CD8-positive, alpha-beta memory T cell (primary cell): ENCODE results near the gene ERC2. TPM values are rescaled to one million over a fixed set of nuclear protein-coding genes. Genes with fewer than 3 reads are reported as not detected.

Experiments used
- CTCF ChIA-PET: fragments of 350-600 bp; sonication (Branson Sonifier 250); formaldehyde crosslinking; loops from one replicate; lab custom pipeline; 2021; ENCODE audit warnings: antibody characterized with exemption; lab: Charles Lee
- POLR2A ChIA-PET: fragments of 350-600 bp; sonication (Branson Sonifier 250); formaldehyde crosslinking; loops from one replicate; lab custom pipeline; 2021; ENCODE audit warnings: antibody characterized with exemption; lab: Charles Lee
- DNase-seq, 5 donors: peaks; one replicate each; pipeline versions ENCODE4 v3.0.0 to v3.0.0-alpha.2; 2020 to 2022; ENCODE audit warnings: mixed read lengths in 1 of 5
- H3K27ac ChIP-seq: one replicate; pipeline ENCODE4 v1.7.0; 2013; ENCODE audit warnings: low read depth, mild to moderate bottlenecking, low read length, moderate library complexity
- H3K27me3 ChIP-seq: 2 replicates; pipeline ENCODE4 v1.7.0; 2013; ENCODE audit warnings: low read length, mild to moderate bottlenecking; ENCODE audit not compliant: insufficient read depth, poor library complexity, severe bottlenecking
- H3K36me3 ChIP-seq: 2 replicates; pipeline ENCODE4 v1.7.0; 2013; ENCODE audit warnings: mild to moderate bottlenecking, low read length, moderate library complexity; ENCODE audit not compliant: insufficient read depth
- H3K4me1 ChIP-seq: 2 replicates; pipeline ENCODE4 v1.7.0; 2013; ENCODE audit warnings: mild to moderate bottlenecking, low read length, moderate library complexity; ENCODE audit not compliant: insufficient read depth
- H3K4me3 ChIP-seq: 2 replicates; pipeline ENCODE4 v1.7.0; 2013; ENCODE audit warnings: mild to moderate bottlenecking, low read length
- H3K9me3 ChIP-seq: 2 replicates; pipeline ENCODE4 v1.7.0; 2013; ENCODE audit warnings: mild to moderate bottlenecking, low read length
- H3K27ac Mint-ChIP-seq, 8 donors: one replicate each; pipeline ENCODE4 v1.8.0; 2020 to 2021; ENCODE audit warnings: mixed read lengths in 8 of 8, mild to moderate bottlenecking in 6 of 8, inconsistent platforms in 3 of 8, moderate library complexity in 3 of 8
- H3K27me3 Mint-ChIP-seq, 2 donors: one replicate each; pipeline ENCODE4 v1.8.0; 2020 to 2021; ENCODE audit warnings: mixed read lengths in 2 of 2, mild to moderate bottlenecking in 1 of 2, moderate library complexity in 1 of 2
- H3K36me3 Mint-ChIP-seq, 3 donors: one replicate each; pipeline ENCODE4 v1.8.0; 2020 to 2021; ENCODE audit warnings: mixed read lengths in 3 of 3, inconsistent platforms in 1 of 3, mild to moderate bottlenecking in 1 of 3
- H3K4me1 Mint-ChIP-seq, 3 donors: one replicate each; pipeline ENCODE4 v1.8.0; 2020 to 2021; ENCODE audit warnings: mixed read lengths in 3 of 3, inconsistent platforms in 1 of 3, mild to moderate bottlenecking in 1 of 3
- H3K4me3 Mint-ChIP-seq, 7 donors: one replicate each; pipeline ENCODE4 v1.8.0; 2020 to 2021; ENCODE audit warnings: mixed read lengths in 7 of 7, mild to moderate bottlenecking in 6 of 7, moderate library complexity in 4 of 7, inconsistent platforms in 2 of 7
- H3K9me3 Mint-ChIP-seq, 5 donors: one replicate each; pipeline ENCODE4 v1.8.0; 2020 to 2022; ENCODE audit warnings: mixed read lengths in 5 of 5, mild to moderate bottlenecking in 3 of 5, moderate library complexity in 2 of 5, inconsistent platforms in 1 of 5
- polyA plus RNA-seq: library from polyadenylated mRNA; unstranded; fragments of 300-500 nt; fragmentation: Illumina TruSeq; gene quantifications from one replicate; pipeline ENCODE4 v1.2.3, GENCODE V29; 2021
- total RNA-seq, 2 experiments: library from RNA; stranded (reverse); gene quantifications; one replicate each; pipeline ENCODE4 v1.2.3, GENCODE V29; 2021

The ERC2 gene
- total and polyA plus RNA-seq, 3 experiments from 2014 or later, result not detected

DNA sequence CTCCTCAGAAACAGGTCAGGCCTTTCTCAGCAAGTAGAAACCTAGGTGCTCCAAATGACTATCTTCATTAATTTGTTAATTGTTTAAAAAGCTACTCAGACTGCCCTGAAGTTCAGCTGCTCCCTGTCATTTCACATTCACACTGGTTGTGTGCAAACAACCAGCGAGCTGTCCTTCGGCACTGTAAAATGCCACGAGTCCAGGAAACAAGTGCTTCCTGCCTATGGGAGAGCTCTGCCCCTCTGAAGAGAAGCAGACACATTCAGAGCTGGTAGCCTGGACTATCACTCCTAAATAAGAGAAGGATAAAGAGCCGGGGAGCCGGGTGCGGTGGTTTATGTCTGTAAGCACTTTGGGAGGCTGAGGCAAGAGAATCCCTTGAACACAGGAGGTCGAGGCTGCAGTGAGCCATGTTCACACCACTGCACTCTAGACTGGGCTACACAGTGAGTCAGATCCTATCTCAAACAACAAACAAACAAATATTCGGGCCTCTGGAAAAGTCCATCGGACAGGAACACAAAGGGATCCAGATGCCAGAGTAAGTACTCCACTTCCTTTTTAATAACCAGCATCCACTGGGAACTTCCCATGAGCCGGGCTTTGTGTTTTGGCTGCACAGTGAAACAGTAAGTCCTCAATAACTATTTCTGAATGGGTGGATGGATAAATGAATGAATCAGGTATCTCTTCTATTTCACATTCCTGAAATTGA, 866.7 kb downstream of the ERC2 start:
- no peaks in the 10 kb centered on the region for H3K36me3 Mint-ChIP-seq
- no peaks in the 10 kb centered on the region for H3K4me1 Mint-ChIP-seq
- CTCF ChIA-PET, result no interaction called here
- H3K27me3 Mint-ChIP-seq, result no peaks in the 10 kb centered on the region
- Histone ChIP-seq H3K27me3 (no peaks in the 10 kb centered on the region), H3K4me1 (no peaks in the 10 kb centered on the region), H3K36me3 (no peaks in the 10 kb centered on the region), H3K4me3 (no peak overlapping the region), H3K27ac (no peak overlapping the region), H3K9me3 (no peaks in the 10 kb centered on the region)
- no peak overlapping the region for H3K27ac Mint-ChIP-seq
- peaks cover 0 to 2% (median 0%) of the 10 kb centered on the region in 5 donors for H3K9me3 Mint-ChIP-seq
- H3K4me3 Mint-ChIP-seq, result no peak overlapping the region
- DNase-seq, result no peak
- POLR2A ChIA-PET, result no interaction called here

DNA sequence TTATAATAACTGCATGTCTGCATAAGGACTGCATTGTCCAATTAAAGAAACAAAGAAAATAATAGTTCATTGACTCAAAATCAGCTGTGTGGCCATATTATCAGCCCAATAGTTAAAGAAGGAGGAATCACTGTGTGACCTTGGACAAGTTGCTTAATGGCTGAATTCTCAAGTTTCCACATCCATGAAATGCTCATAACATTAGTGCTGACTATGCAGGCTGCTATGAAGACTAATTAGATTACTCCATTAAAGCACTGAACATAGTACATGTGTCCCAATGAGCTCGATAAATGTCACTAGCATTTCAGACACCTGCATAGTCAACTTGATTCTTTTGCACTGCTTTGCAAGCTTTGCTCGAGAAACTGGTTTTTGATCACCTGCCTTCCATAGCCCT, 870.0 kb downstream of the ERC2 start:
- Histone ChIP-seq H3K36me3 (no peaks in the 10 kb centered on the region), H3K27ac (no peak overlapping the region), H3K4me3 (no peak overlapping the region), H3K9me3 (no peaks in the 10 kb centered on the region), H3K4me1 (no peaks in the 10 kb centered on the region), H3K27me3 (no peaks in the 10 kb centered on the region)
- no peaks in the 10 kb centered on the region for H3K27me3 Mint-ChIP-seq
- H3K4me3 Mint-ChIP-seq, result no peak overlapping the region
- no peaks in the 10 kb centered on the region for H3K4me1 Mint-ChIP-seq
- POLR2A ChIA-PET, result no interaction called here
- no peak for DNase-seq
- CTCF ChIA-PET, result no interaction called here
- no peaks in the 10 kb centered on the region for H3K36me3 Mint-ChIP-seq
- peaks cover 0 to 4% (median 2%) of the 10 kb centered on the region in 5 donors for H3K9me3 Mint-ChIP-seq
- H3K27ac Mint-ChIP-seq, result no peak overlapping the region

DNA sequence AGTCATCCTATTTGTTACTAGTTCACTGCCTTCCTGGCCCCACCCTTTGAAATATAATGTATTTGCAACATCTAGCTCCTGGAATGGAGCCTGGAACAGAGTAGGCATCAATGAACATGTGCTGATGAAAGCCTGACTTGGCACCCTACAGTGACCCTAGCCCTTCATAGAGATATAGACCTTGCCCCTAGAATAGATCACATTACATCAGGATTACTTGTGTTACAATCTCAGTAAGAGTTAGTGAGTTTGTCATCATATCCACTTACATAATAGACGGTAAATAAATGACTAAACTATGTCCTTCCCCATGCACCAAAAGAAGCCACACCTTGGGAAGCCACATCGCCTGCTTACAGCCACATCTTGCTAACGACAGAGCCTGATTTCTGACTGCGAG, 870.6 kb downstream of the ERC2 start:
- H3K27me3 Mint-ChIP-seq, result no peaks in the 10 kb centered on the region
- no peak for DNase-seq

DNA sequence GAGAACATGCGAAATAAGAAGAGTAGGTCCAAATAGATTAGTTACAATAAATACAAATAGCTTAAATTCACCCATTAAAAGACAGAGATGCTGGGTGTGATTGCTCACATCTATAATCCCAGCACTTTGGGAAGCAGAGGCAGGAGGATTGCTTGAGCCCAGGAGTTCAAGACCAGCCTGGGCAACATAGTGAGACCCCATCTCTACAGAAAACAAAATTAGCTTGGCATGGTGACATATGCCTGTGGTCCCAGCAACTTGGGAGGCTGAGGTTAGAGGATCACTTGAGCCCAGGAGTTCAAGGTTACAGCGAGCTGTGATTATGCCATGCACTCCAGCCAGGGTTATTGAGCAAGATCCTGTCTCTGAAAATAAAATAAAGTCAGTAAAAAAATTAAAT, 872.1 kb downstream of the ERC2 start:
- no peaks in the 10 kb centered on the region for H3K9me3 ChIP-seq
- H3K9me3 Mint-ChIP-seq, result peaks cover 0 to 7% (median 2%) of the 10 kb centered on the region in 5 donors
- H3K4me3 ChIP-seq, result no peak overlapping the region
- H3K36me3 ChIP-seq, result no peaks in the 10 kb centered on the region
- ChIA-PET CTCF (no interaction called here), POLR2A (no interaction called here)
- DNase-seq, result no peak
- no peak overlapping the region for H3K27ac ChIP-seq
- no peak overlapping the region for H3K4me3 Mint-ChIP-seq
- H3K36me3 Mint-ChIP-seq, result no peaks in the 10 kb centered on the region
- H3K4me1 ChIP-seq, result no peaks in the 10 kb centered on the region
- H3K27me3 Mint-ChIP-seq, result no peaks in the 10 kb centered on the region
- no peak overlapping the region for H3K27ac Mint-ChIP-seq
- no peaks in the 10 kb centered on the region for H3K4me1 Mint-ChIP-seq
- no peaks in the 10 kb centered on the region for H3K27me3 ChIP-seq

More for the DNA sequence above, 870.6 kb downstream of the ERC2 start:
- Histone ChIP-seq H3K27ac (no peak overlapping the region), H3K4me3 (no peak overlapping the region), H3K27me3 (no peaks in the 10 kb centered on the region), H3K36me3 (no peaks in the 10 kb centered on the region), H3K9me3 (no peaks in the 10 kb centered on the region), H3K4me1 (no peaks in the 10 kb centered on the region)
- ChIA-PET POLR2A (no interaction called here), CTCF (no interaction called here)
- no peak overlapping the region for H3K4me3 Mint-ChIP-seq
- H3K4me1 Mint-ChIP-seq, result no peaks in the 10 kb centered on the region
- no peaks in the 10 kb centered on the region for H3K36me3 Mint-ChIP-seq
- peaks cover 0 to 4% (median 2%) of the 10 kb centered on the region in 5 donors for H3K9me3 Mint-ChIP-seq
- no peak overlapping the region for H3K27ac Mint-ChIP-seq

DNA sequence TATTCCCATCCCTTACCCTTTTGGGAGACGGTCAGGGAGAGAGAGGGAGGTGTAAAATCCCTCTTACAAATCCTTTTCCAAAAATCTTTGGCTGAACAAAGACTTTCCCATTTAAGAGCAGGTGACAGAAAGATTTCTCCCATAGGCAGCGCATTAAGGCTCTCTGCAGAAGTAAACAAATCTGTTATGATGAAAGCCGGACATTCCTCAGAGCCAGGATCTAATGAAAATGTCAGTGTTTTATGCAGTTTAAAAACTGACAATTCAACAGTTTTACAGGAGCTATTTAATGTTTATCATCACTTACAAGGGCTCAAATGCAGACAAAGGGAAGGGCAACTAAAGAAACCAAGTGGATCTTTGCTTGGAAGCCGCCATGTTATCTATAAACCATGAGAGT, 872.8 kb downstream of the ERC2 start:
- H3K27ac Mint-ChIP-seq, result no peak overlapping the region
- no peaks in the 10 kb centered on the region for H3K9me3 ChIP-seq
- H3K4me3 Mint-ChIP-seq, result no peak overlapping the region
- no peak for DNase-seq
- CTCF ChIA-PET, result no interaction called here
- POLR2A ChIA-PET, result no interaction called here
- no peaks in the 10 kb centered on the region for H3K4me1 ChIP-seq
- no peaks in the 10 kb centered on the region for H3K27me3 ChIP-seq
- H3K36me3 Mint-ChIP-seq, result no peaks in the 10 kb centered on the region
- H3K36me3 ChIP-seq, result no peaks in the 10 kb centered on the region
- H3K27ac ChIP-seq, result no peak overlapping the region
- peaks cover 0 to 7% (median 2%) of the 10 kb centered on the region in 5 donors for H3K9me3 Mint-ChIP-seq
- no peak overlapping the region for H3K4me3 ChIP-seq
- no peaks in the 10 kb centered on the region for H3K27me3 Mint-ChIP-seq
- no peaks in the 10 kb centered on the region for H3K4me1 Mint-ChIP-seq

DNA sequence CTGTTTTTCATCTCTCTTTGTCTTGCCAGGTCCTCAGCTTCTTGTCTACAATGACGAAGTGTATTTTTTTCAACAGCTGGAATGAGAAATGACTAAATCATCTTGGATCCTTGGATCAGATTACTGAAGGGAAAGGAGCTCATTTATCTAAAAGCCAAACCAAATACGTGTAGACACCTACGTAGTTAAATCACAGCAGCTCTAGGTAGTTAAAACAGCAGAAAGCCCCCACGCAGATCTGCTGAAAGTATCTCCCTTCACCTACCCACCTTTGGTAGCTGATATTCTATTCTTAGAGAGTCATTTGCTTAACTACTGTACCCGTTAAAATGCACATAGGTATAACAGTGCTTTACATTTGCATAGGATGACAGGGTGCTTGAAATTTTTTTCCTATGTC, 875.7 kb downstream of the ERC2 start:
- peaks cover 0 to 9% (median 2%) of the 10 kb centered on the region in 5 donors for H3K9me3 Mint-ChIP-seq
- Histone ChIP-seq H3K9me3 (no peaks in the 10 kb centered on the region), H3K36me3 (no peaks in the 10 kb centered on the region), H3K27ac (no peak overlapping the region), H3K4me1 (no peaks in the 10 kb centered on the region), H3K27me3 (no peaks in the 10 kb centered on the region), H3K4me3 (no peak overlapping the region)
- no peak overlapping the region for H3K27ac Mint-ChIP-seq
- CTCF ChIA-PET, result no interaction called here
- POLR2A ChIA-PET, result no interaction called here
- no peaks in the 10 kb centered on the region for H3K4me1 Mint-ChIP-seq
- H3K27me3 Mint-ChIP-seq, result no peaks in the 10 kb centered on the region
- no peaks in the 10 kb centered on the region for H3K36me3 Mint-ChIP-seq
- H3K4me3 Mint-ChIP-seq, result no peak overlapping the region
- no peak for DNase-seq

DNA sequence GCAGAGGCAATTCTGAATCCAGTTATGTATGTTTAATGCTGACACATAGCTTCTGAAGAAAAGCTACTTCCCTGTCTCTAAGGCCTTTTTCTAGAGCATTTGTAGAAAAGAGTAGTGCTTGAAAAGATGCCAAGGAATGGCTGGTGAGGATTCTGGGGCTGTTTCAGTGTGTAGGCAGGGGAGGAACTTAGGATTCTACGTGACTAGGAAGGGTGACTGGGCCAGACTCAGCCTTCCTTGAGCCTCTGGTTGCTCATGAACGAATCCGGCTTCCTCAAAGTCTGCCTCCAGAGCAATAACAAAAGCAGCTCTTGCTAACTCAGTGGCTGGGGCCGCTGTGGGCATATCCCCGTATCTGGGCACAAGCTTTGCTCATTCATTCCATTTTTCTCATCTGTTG, 876.4 kb downstream of the ERC2 start:
- no peak for DNase-seq
- POLR2A ChIA-PET, result no interaction called here
- Histone ChIP-seq H3K27ac (no peak overlapping the region), H3K27me3 (no peaks in the 10 kb centered on the region), H3K4me3 (no peak overlapping the region), H3K9me3 (no peaks in the 10 kb centered on the region), H3K36me3 (no peaks in the 10 kb centered on the region), H3K4me1 (no peaks in the 10 kb centered on the region)
- H3K4me1 Mint-ChIP-seq, result no peaks in the 10 kb centered on the region
- H3K27ac Mint-ChIP-seq, result no peak overlapping the region
- CTCF ChIA-PET, result no interaction called here
- no peak overlapping the region for H3K4me3 Mint-ChIP-seq
- no peaks in the 10 kb centered on the region for H3K36me3 Mint-ChIP-seq
- no peaks in the 10 kb centered on the region for H3K27me3 Mint-ChIP-seq
- H3K9me3 Mint-ChIP-seq, result peaks cover 0 to 9% (median 2%) of the 10 kb centered on the region in 5 donors

DNA sequence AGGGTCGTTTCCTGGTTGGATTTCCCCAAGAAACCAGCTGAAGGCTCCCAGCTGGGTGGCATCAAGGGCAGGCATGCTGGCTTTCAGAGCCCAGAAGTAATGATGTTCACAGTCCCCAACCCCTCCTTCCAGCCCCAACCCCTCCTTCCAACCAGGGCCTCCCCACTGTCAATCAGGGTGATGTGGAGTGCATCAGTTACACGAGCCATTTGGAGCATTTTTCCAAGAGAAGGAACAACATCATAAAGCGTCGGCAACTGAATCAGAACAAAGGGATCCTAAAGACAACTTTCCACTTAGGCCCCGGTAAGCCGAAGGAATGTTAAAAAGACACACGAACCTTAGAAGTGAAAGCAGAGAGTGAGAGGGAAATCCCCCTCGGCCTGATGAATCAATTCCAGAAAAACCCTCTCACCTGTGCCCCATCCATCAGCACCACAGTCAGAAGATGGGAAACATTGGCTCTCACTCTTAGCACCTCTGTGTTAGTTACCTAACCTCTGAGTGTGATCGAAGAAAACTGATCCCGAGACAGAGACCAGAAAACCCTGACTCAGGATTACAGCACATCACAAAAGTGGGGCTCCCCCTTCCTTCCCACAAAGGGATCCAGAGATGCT, 880.0 kb downstream of the ERC2 start:
- Histone ChIP-seq H3K4me1 (no peaks in the 10 kb centered on the region), H3K4me3 (no peak overlapping the region), H3K9me3 (no peaks in the 10 kb centered on the region), H3K27me3 (no peaks in the 10 kb centered on the region), H3K27ac (no peak overlapping the region), H3K36me3 (no peaks in the 10 kb centered on the region)
- Mint-ChIP-seq H3K27ac (no peak overlapping the region), H3K4me3 (no peak overlapping the region), H3K4me1 (no peaks in the 10 kb centered on the region), H3K27me3 (no peaks in the 10 kb centered on the region), H3K36me3 (no peaks in the 10 kb centered on the region), H3K9me3 (peaks cover 0 to 7% (median 0%) of the 10 kb centered on the region in 5 donors)
- ChIA-PET POLR2A (no interaction called here), CTCF (no interaction called here)
- DNase-seq, result no peak
